ENCODE data around the gene PRG2.
"Not testable (repeated sequence)": the region's sequence is repeated elsewhere in the genome, so short reads cannot be mapped to it uniquely, and the experiment has no call there.

The PRG2 gene

GRCh38 chr11:57409321-57410100 is 19.1 kb upstream of the PRG2 start:
- H3K4me3 ChIP-seq (ENCODE audit: low read length): no peak overlapping the region
- no peak for TF ChIP-seq ZNF274 (IDR thresholded peaks at IDR 0.05; ENCODE audit: low read depth, low read length)

- H3K4me3 ChIP-seq (ENCODE audit: low read length): no peak overlapping the region
- no peak for TF ChIP-seq ZNF274 (IDR thresholded peaks at IDR 0.05; ENCODE audit: low read depth, low read length)
These were observed 18.3 kb upstream of the PRG2 start for GRCh38 chr11:57408771-57409170.

- TF ChIP-seq ZNF274 (IDR thresholded peaks at IDR 0.05; ENCODE audit: low read depth, low read length): no peak
- H3K4me3 ChIP-seq (ENCODE audit: low read length): no peak overlapping the region
These were observed 17.6 kb upstream of the PRG2 start for GRCh38 chr11:57407941-57408475.

- TF ChIP-seq ZNF274 (IDR thresholded peaks at IDR 0.05; ENCODE audit: low read depth, low read length): no peak
- H3K4me3 ChIP-seq (ENCODE audit: low read length): no peak overlapping the region
These were observed 16.8 kb upstream of the PRG2 start for GRCh38 chr11:57407010-57407920.

- no peak for TF ChIP-seq ZNF274 (IDR thresholded peaks at IDR 0.05; ENCODE audit: low read depth, low read length)
- H3K4me3 ChIP-seq (ENCODE audit: low read length): no peak overlapping the region
These were observed 16.0 kb upstream of the PRG2 start for GRCh38 chr11:57406337-57406904.

GRCh38 chr11:57405271-57405860 is 14.9 kb upstream of the PRG2 start:
- H3K4me3 ChIP-seq (ENCODE audit: low read length): no peak overlapping the region
- TF ChIP-seq ZNF274 (IDR thresholded peaks at IDR 0.05; ENCODE audit: low read depth, low read length): no peak

- TF ChIP-seq ZNF274 (IDR thresholded peaks at IDR 0.05; ENCODE audit: low read depth, low read length): no peak
- no peak overlapping the region for H3K4me3 ChIP-seq (ENCODE audit: low read length)
These were observed 13.3 kb upstream of the PRG2 start for GRCh38 chr11:57403802-57404147.

- H3K4me3 ChIP-seq (ENCODE audit: low read length): not testable (repeated sequence)
These were observed 12.8 kb upstream of the PRG2 start for GRCh38 chr11:57403003-57403801.

- no peak for TF ChIP-seq ZNF274 (IDR thresholded peaks at IDR 0.05; ENCODE audit: low read depth, low read length)
- H3K4me3 ChIP-seq (ENCODE audit: low read length): no peak overlapping the region
These were observed 11.9 kb upstream of the PRG2 start for GRCh38 chr11:57402188-57403002.

- TF ChIP-seq ZNF274 (IDR thresholded peaks at IDR 0.05; ENCODE audit: low read depth, low read length): no peak
- H3K4me3 ChIP-seq (ENCODE audit: low read length): no peak overlapping the region
These were observed 9.6 kb upstream of the PRG2 start for GRCh38 chr11:57399972-57400578.

GRCh38 chr11:57399221-57399620 is 8.8 kb upstream of the PRG2 start:
- TF ChIP-seq ZNF274 (IDR thresholded peaks at IDR 0.05; ENCODE audit: low read depth, low read length): no peak
- H3K4me3 ChIP-seq (ENCODE audit: low read length): no peak overlapping the region

- no peak for TF ChIP-seq ZNF274 (IDR thresholded peaks at IDR 0.05; ENCODE audit: low read depth, low read length)
- no peak overlapping the region for H3K4me3 ChIP-seq (ENCODE audit: low read length)
These were observed 7.0 kb upstream of the PRG2 start for GRCh38 chr11:57397394-57397990.
